HCT116 (cell line): ENCODE measurements around the gene MAPK8IP3. TPM values are rescaled to one million over a fixed set of nuclear protein-coding genes. Genes with fewer than 3 reads are reported as not detected.

Experiments used
- ATAC-seq: fragments of 200-7000 bp; cut with Tn5 transposase; 2 replicates; pipeline ENCODE4 v1.9.1; 2020; ENCODE audit warnings: mild to moderate bottlenecking, moderate library complexity
- BruUV-seq: library from RNA; stranded (reverse); fragments of 400-500 nt; replicated peaks from 2 replicates; lab custom pipeline; 2021; lab: Mats Ljungman, UMichigan
- CTCF ChIA-PET: fragments of 300-600 bp; sonication (Branson Sonifier 250); formaldehyde crosslinking; loops from one replicate; lab custom pipeline; 2021; ENCODE audit warnings: antibody characterized with exemption; lab: Charles Lee
- POLR2A ChIA-PET: fragments of 300-600, 350-600 bp; sonication (Branson Sonifier 250); formaldehyde crosslinking; loops from one replicate; lab custom pipeline; 2021; ENCODE audit warnings: antibody characterized with exemption; lab: Charles Lee
- RAD21 ChIA-PET, 2 experiments: fragments of 300-600 bp; sonication (Branson Sonifier 250); formaldehyde crosslinking; loops; one replicate each; lab custom pipeline; 2023; ENCODE audit warnings: low total read pairs in 2 of 2; ENCODE audit not compliant: uncharacterized antibody in 2 of 2, unreplicated experiment in 2 of 2, low non-redundant PET in 1 of 2; lab: Charles Lee
- DNase-seq: peaks from one replicate; pipeline ENCODE4 v3.0.0-alpha.2; 2010; ENCODE audit warnings: low read depth, low spot score
- H2AFZ ChIP-seq: fragments of 200-600 bp; shearing (Covaris generic), sonication (generic); 2 replicates; pipeline ENCODE4 v1.6.1; 2017; ENCODE audit warnings: low read depth, mixed run types, mixed read lengths, antibody characterized with exemption, low read length; ENCODE audit not compliant: poor library complexity, severe bottlenecking
- H3K27ac ChIP-seq: 2 replicates; pipeline ENCODE4 v1.5.1; 2012; ENCODE audit warnings: low read depth, low read length
- H3K27me3 ChIP-seq: fragments of 200-600 bp; sonication (generic); 2 replicates; pipeline ENCODE4 v1.6.1; 2016; ENCODE audit warnings: mixed run types, low read length, mixed read lengths; ENCODE audit not compliant: insufficient read depth
- H3K36me3 ChIP-seq, 2 experiments: fragments of 200-500 bp in 1 of 2; fragments of 200-600 bp in 1 of 2; sonication (Bioruptor generic) in 1 of 2; sonication (generic) in 1 of 2; 2 replicates each; pipeline versions ENCODE4 v1.5.1 to v1.6.1; 2014 to 2016; ENCODE audit warnings: low read length in 2 of 2, inconsistent platforms in 1 of 2, mixed read lengths in 1 of 2, mixed run types in 1 of 2; ENCODE audit not compliant: insufficient read depth in 2 of 2, control insufficient read depth in 1 of 2
- H3K4me1 ChIP-seq, 2 experiments: fragments of 200-600 bp in 1 of 2; sonication (generic) in 1 of 2; 2 replicates each; pipeline versions ENCODE4 v1.5.1 to v1.6.1; 2012 to 2017; ENCODE audit warnings: low read length in 2 of 2, inconsistent platforms in 1 of 2, mild to moderate bottlenecking in 1 of 2, mixed read lengths in 1 of 2, mixed run types in 1 of 2, moderate library complexity in 1 of 2; ENCODE audit not compliant: insufficient read depth in 2 of 2, control insufficient read depth in 1 of 2
- H3K4me2 ChIP-seq: fragments of 200-600 bp; sonication (generic); 2 replicates; pipeline ENCODE4 v1.6.1; 2017; ENCODE audit warnings: mixed run types, low read length, mixed read lengths
- H3K4me3 ChIP-seq, 2 experiments: fragments of 200-600 bp in 1 of 2; sonication (generic) in 1 of 2; replicated peaks in 1 of 2; 2 replicates each; pipeline ENCODE4 v1.5.1; 2011 to 2016; ENCODE audit warnings: low read length in 2 of 2, control low read depth in 1 of 2, low read depth in 1 of 2, mild to moderate bottlenecking in 1 of 2, mixed read lengths in 1 of 2, mixed run types in 1 of 2
- H3K79me2 ChIP-seq: fragments of 200-600 bp; sonication (generic); 2 replicates; pipeline ENCODE4 v1.6.1; 2017; ENCODE audit warnings: mild to moderate bottlenecking, mixed run types, low read length, moderate library complexity, mixed read lengths; ENCODE audit not compliant: insufficient read depth
- H3K9ac ChIP-seq: fragments of 200-600 bp; sonication (generic); 2 replicates; pipeline ENCODE4 v1.6.1; 2016; ENCODE audit warnings: low read length, mixed read lengths
- H3K9me2 ChIP-seq: fragments of 200-600 bp; sonication (generic), shearing (Covaris generic); 2 replicates; pipeline ENCODE4 v1.6.1; 2017; ENCODE audit warnings: mixed run types, mild to moderate bottlenecking, moderate library complexity; ENCODE audit not compliant: insufficient read depth
- H3K9me3 ChIP-seq, 2 experiments: fragments of 200-500 bp in 1 of 2; fragments of 200-600 bp in 1 of 2; sonication (Bioruptor generic) in 1 of 2; sonication (generic) in 1 of 2; 2 replicates each; pipeline ENCODE4 v1.6.1; 2014 to 2017; ENCODE audit warnings: low read length in 2 of 2, mixed read lengths in 2 of 2, inconsistent platforms in 1 of 2, low read depth in 1 of 2, mild to moderate bottlenecking in 1 of 2, mixed run types in 1 of 2, moderate library complexity in 1 of 2; ENCODE audit not compliant: control insufficient read depth in 1 of 2, insufficient read depth in 1 of 2
- H4K20me1 ChIP-seq: fragments of 200-600 bp; sonication (generic), shearing (Covaris generic); 2 replicates; pipeline ENCODE4 v1.6.1; 2017; ENCODE audit warnings: mixed run types, mild to moderate bottlenecking, moderate library complexity; ENCODE audit not compliant: insufficient read depth
- ATF3 ChIP-seq: IDR thresholded peaks from 2 replicates; pipeline ENCODE4 v1.6.1; 2012
- CEBPB ChIP-seq: IDR thresholded peaks from 2 replicates; pipeline ENCODE4 v1.6.1; 2012; ENCODE audit warnings: low read depth
- CTCF ChIP-seq, 3 experiments: fragments of 200-600 bp in 1 of 3; sonication (generic) in 1 of 3; IDR thresholded peaks in 2 of 3; conservative IDR thresholded peaks in 1 of 3; 2 replicates each; pipeline ENCODE4 v1.5.1; 2012 to 2017; ENCODE audit warnings: low read depth in 2 of 3, low read length in 2 of 3, antibody characterized with exemption in 1 of 3, borderline replicate concordance in 1 of 3, control low read depth in 1 of 3, mild to moderate bottlenecking in 1 of 3, mixed read lengths in 1 of 3, mixed run types in 1 of 3, moderate library complexity in 1 of 3; ENCODE audit not compliant: insufficient read depth in 1 of 3
- EGR1 ChIP-seq: IDR thresholded peaks from 2 replicates; pipeline ENCODE4 v1.6.1; 2012; ENCODE audit warnings: low read depth
- ELF1 ChIP-seq: IDR thresholded peaks from 2 replicates; pipeline ENCODE4 v1.6.1; 2012; ENCODE audit warnings: low read depth, borderline replicate concordance
- FOSL1 ChIP-seq: IDR thresholded peaks from 2 replicates; pipeline ENCODE4 v1.6.1; 2012; ENCODE audit warnings: low read depth
- JUND ChIP-seq: IDR thresholded peaks from 2 replicates; pipeline ENCODE4 v1.6.1; 2012
- MAX ChIP-seq: IDR thresholded peaks from 2 replicates; pipeline ENCODE4 v1.6.1; 2012
- POLR2AphosphoS5 ChIP-seq: IDR thresholded peaks from 2 replicates; pipeline ENCODE4 v1.6.1; 2011; ENCODE audit warnings: mild to moderate bottlenecking, low read depth, low read length, moderate library complexity
- REST ChIP-seq: IDR thresholded peaks from 2 replicates; pipeline ENCODE4 v1.6.1; 2012; ENCODE audit warnings: low read depth
- SIN3A ChIP-seq: IDR thresholded peaks from 2 replicates; pipeline ENCODE4 v1.6.1; 2012; ENCODE audit warnings: low read depth
- SP1 ChIP-seq: IDR thresholded peaks from 2 replicates; pipeline ENCODE4 v1.6.1; 2012; ENCODE audit warnings: low read depth
- SRF ChIP-seq: IDR thresholded peaks from 2 replicates; pipeline ENCODE4 v1.6.1; 2012; ENCODE audit warnings: low read depth
- YY1 ChIP-seq: IDR thresholded peaks from 2 replicates; pipeline ENCODE4 v1.6.1; 2011; ENCODE audit warnings: low read length, low read depth, moderate library complexity, mild to moderate bottlenecking; ENCODE audit not compliant: insufficient replicate concordance; ENCODE audit errors: extremely low read depth
- ZNF274 ChIP-seq: fragments of 200-500 bp; sonication (Bioruptor generic); IDR thresholded peaks from 2 replicates; pipeline ENCODE4 v1.6.1; 2014; ENCODE audit warnings: mild to moderate bottlenecking, low read depth, low read length, inconsistent platforms
- intact Hi-C: fragments of 100-400 bp; cut with micrococcal nuclease; formaldehyde crosslinking; loops from 2 replicates; pipeline ENCODE4 v1.10.0; 2022
- total RNA-seq: library from RNA; stranded (reverse); gene quantifications from one replicate; pipeline ENCODE4 v1.2.1, GENCODE V29; 2021; ENCODE audit not compliant: unreplicated experiment

Gene MAPK8IP3
- total RNA-seq, 1 experiment from 2014 or later: 75.3 TPM

- H3K27ac ChIP-seq: peak overlapping the region; percentile 49; the same call in 1 of the 2 replicates
- no TSS peak for BruUV-seq
These were observed 17.0 kb upstream of the MAPK8IP3 start for GRCh38 chr16:1688807-1689560.

More at GRCh38 chr16:1688807-1689560, 17.0 kb upstream of the MAPK8IP3 start:
- H3K4me1 ChIP-seq: peaks cover 36 to 69% of the 10 kb centered on the region in 2 experiments
- TF ChIP-seq REST: no peak
- no peak for TF ChIP-seq SRF
- no peak for TF ChIP-seq YY1
- no peak for TF ChIP-seq POLR2AphosphoS5
- no peak for TF ChIP-seq ZNF274
- no peak for TF ChIP-seq CTCF (IDR thresholded peaks at IDR 0.05 in 2 of 3, conservative IDR thresholded peaks at IDR 0.05 in 1 of 3; ENCODE audit: borderline replicate concordance in 1 of 3, insufficient read depth in 1 of 3, low read depth in 2 of 3, low read length in 2 of 3)
- TF ChIP-seq CEBPB: peak; percentile 34; the same call in 1 of the 2 replicates
- peak; percentile 76 for TF ChIP-seq JUND
- TF ChIP-seq ELF1: no peak
- TF ChIP-seq MAX: 0 out of 2 replicates have a peak, but pooled peaks have one; percentile 35
- TF ChIP-seq SIN3A: no peak
- peak; percentile 82 for TF ChIP-seq FOSL1
- TF ChIP-seq SP1: peak; percentile 79
- TF ChIP-seq ATF3: no peak
- TF ChIP-seq EGR1: no peak
- no peak overlapping the region for H2AFZ ChIP-seq
- no peaks in the 10 kb centered on the region for H3K27me3 ChIP-seq
- peak; percentile 86 for ATAC-seq
- H3K9me3 ChIP-seq: no peaks in the 10 kb centered on the region
- H3K79me2 ChIP-seq: peaks cover 100% of the 10 kb centered on the region
- peak overlapping the region in 1 of 2 experiments; percentile 16; a peak in 1 of 4 replicates for H3K4me3 ChIP-seq
- H3K4me2 ChIP-seq: peak overlapping the region; percentile 59
- H3K9ac ChIP-seq: peak overlapping the region; percentile 35
- H3K9me2 ChIP-seq: no peaks in the 10 kb centered on the region
- ChIA-PET POLR2A (interaction anchor here (0.6 to 1.0 kb wide), 2 partner anchors 11 to 18 kb away, joined by 3 to 4 read pairs; partner anchors contain the start of gene JPT2), RAD21 (no interaction called here), CTCF (no interaction called here)
- peak; percentile 66 for DNase-seq
- peaks cover 5% of the 10 kb centered on the region; the same call in 1 of the 2 replicates for H4K20me1 ChIP-seq
- peaks cover 31 to 69% of the 10 kb centered on the region in 2 experiments for H3K36me3 ChIP-seq
- intact Hi-C loops: no loop called here
